ENCODE data around the gene BICDL1. TPM values are rescaled to one million over a fixed set of nuclear protein-coding genes. Genes with fewer than 3 reads are reported as not detected.

The BICDL1 gene
- total RNA-seq, 1 donor from 2014 or later: 56.4 TPM

- no peak for TF ChIP-seq CTCF (IDR thresholded peaks at IDR 0.05; ENCODE audit: partially characterized antibody, unreplicated experiment)
- H3K27me3 Mint-ChIP-seq (ENCODE audit: unreplicated experiment): peaks cover 2% of the 10 kb centered on the region
- no peaks in the 10 kb centered on the region for H3K36me3 Mint-ChIP-seq (ENCODE audit: unreplicated experiment)
- peak overlapping the region; percentile 87 for H3K4me3 Mint-ChIP-seq (ENCODE audit: unreplicated experiment)
- peaks cover 9% of the 10 kb centered on the region for H3K9me3 Mint-ChIP-seq (ENCODE audit: unreplicated experiment)
- no peak overlapping the region for H3K27ac Mint-ChIP-seq (ENCODE audit: unreplicated experiment)
- H3K4me1 Mint-ChIP-seq (ENCODE audit: low read depth, unreplicated experiment): peaks cover 11% of the 10 kb centered on the region
- peak; percentile 72 for DNase-seq
Observed at GRCh38 chr12:119989731-119990381, 820 bp downstream of the BICDL1 start.

- Mint-ChIP-seq H3K36me3 (ENCODE audit: unreplicated experiment) (no peaks in the 10 kb centered on the region), H3K9me3 (ENCODE audit: unreplicated experiment) (peaks cover 9% of the 10 kb centered on the region), H3K4me1 (ENCODE audit: low read depth, unreplicated experiment) (peaks cover 13% of the 10 kb centered on the region), H3K27me3 (ENCODE audit: unreplicated experiment) (peaks cover 2% of the 10 kb centered on the region), H3K27ac (ENCODE audit: unreplicated experiment) (no peak overlapping the region), H3K4me3 (ENCODE audit: unreplicated experiment) (peak overlapping the region; percentile 87)
- TF ChIP-seq CTCF (IDR thresholded peaks at IDR 0.05; ENCODE audit: partially characterized antibody, unreplicated experiment): no peak
- no peak for DNase-seq
Observed at GRCh38 chr12:119990382-119990874, 1.4 kb downstream of the BICDL1 start.

- Mint-ChIP-seq H3K27ac (ENCODE audit: unreplicated experiment) (no peak overlapping the region), H3K27me3 (ENCODE audit: unreplicated experiment) (peaks cover 4% of the 10 kb centered on the region), H3K4me1 (ENCODE audit: low read depth, unreplicated experiment) (peaks cover 16% of the 10 kb centered on the region), H3K4me3 (ENCODE audit: unreplicated experiment) (no peak overlapping the region), H3K9me3 (ENCODE audit: unreplicated experiment) (peaks cover 9% of the 10 kb centered on the region), H3K36me3 (ENCODE audit: unreplicated experiment) (no peaks in the 10 kb centered on the region)
- TF ChIP-seq CTCF (IDR thresholded peaks at IDR 0.05; ENCODE audit: partially characterized antibody, unreplicated experiment): no peak
- no peak for DNase-seq
Observed at GRCh38 chr12:119992129-119992705, 3.2 kb downstream of the BICDL1 start.

GRCh38 chr12:119994892-119995658, 6.0 kb downstream of the BICDL1 start:
- peaks cover 2% of the 10 kb centered on the region for H3K27me3 Mint-ChIP-seq (ENCODE audit: unreplicated experiment)
- DNase-seq: no peak

More at GRCh38 chr12:119994892-119995658, 6.0 kb downstream of the BICDL1 start:
- TF ChIP-seq CTCF (IDR thresholded peaks at IDR 0.05; ENCODE audit: partially characterized antibody, unreplicated experiment): no peak
- Mint-ChIP-seq H3K27ac (ENCODE audit: unreplicated experiment) (no peak overlapping the region), H3K4me1 (ENCODE audit: low read depth, unreplicated experiment) (peaks cover 7% of the 10 kb centered on the region), H3K9me3 (ENCODE audit: unreplicated experiment) (peaks cover 2% of the 10 kb centered on the region), H3K4me3 (ENCODE audit: unreplicated experiment) (no peak overlapping the region), H3K36me3 (ENCODE audit: unreplicated experiment) (no peaks in the 10 kb centered on the region)

All from glutamatergic neuron (in vitro differentiated cells).